ENCODE results near the gene ZCRB1. TPM values are rescaled to one million over a fixed set of nuclear protein-coding genes. Genes with fewer than 3 reads are reported as not detected.

Gene ZCRB1
- total RNA-seq, 2 donors from 2014 or later: 89.2 to 113 TPM

GRCh38 chr12:42284876-42285275 is 41.0 kb downstream of the ZCRB1 start:
- Mint-ChIP-seq H3K27me3 (ENCODE audit: low read depth) (peaks cover 4% of the 10 kb centered on the region), H3K4me3 (no peak overlapping the region), H3K4me1 (ENCODE audit: low read depth) (no peaks in the 10 kb centered on the region), H3K9me3 (no peaks in the 10 kb centered on the region), H3K36me3 (ENCODE audit: insufficient read depth in 2 of 2) (no peaks in the 10 kb centered on the region), H3K27ac (no peak overlapping the region)
- DNase-seq (no peak), ATAC-seq (replicated peaks in 1 of 2) (no peak)

GRCh38 chr12:42284157-42284556 is 41.7 kb downstream of the ZCRB1 start:
- Mint-ChIP-seq H3K27ac (no peak overlapping the region), H3K27me3 (ENCODE audit: low read depth) (peaks cover 4% of the 10 kb centered on the region), H3K4me3 (no peak overlapping the region), H3K4me1 (ENCODE audit: low read depth) (no peaks in the 10 kb centered on the region), H3K9me3 (no peaks in the 10 kb centered on the region), H3K36me3 (ENCODE audit: insufficient read depth in 2 of 2) (no peaks in the 10 kb centered on the region)
- DNase-seq (no peak), ATAC-seq (replicated peaks in 1 of 2) (no peak)

GRCh38 chr12:42283739-42284138 is 42.2 kb downstream of the ZCRB1 start:
- ATAC-seq (replicated peaks in 1 of 2) (no peak), DNase-seq (no peak)
- Mint-ChIP-seq H3K4me3 (no peak overlapping the region), H3K9me3 (peaks cover 0 to under 1% of the 10 kb centered on the region in 2 donors), H3K36me3 (ENCODE audit: insufficient read depth in 2 of 2) (no peaks in the 10 kb centered on the region), H3K27me3 (ENCODE audit: low read depth) (peaks cover 4% of the 10 kb centered on the region), H3K4me1 (ENCODE audit: low read depth) (no peaks in the 10 kb centered on the region), H3K27ac (no peak overlapping the region)

- peaks cover 5% of the 10 kb centered on the region for H3K27me3 Mint-ChIP-seq (ENCODE audit: low read depth)
- peaks cover 0 to 3% of the 10 kb centered on the region in 2 donors for H3K9me3 Mint-ChIP-seq
Observed at GRCh38 chr12:42282294-42282693, 43.6 kb downstream of the ZCRB1 start.

GRCh38 chr12:42281844-42282243 is 44.0 kb downstream of the ZCRB1 start:
- no peak overlapping the region for H3K27ac Mint-ChIP-seq
- DNase-seq (no peak), ATAC-seq (replicated peaks in 1 of 2) (no peak)
- no peak overlapping the region for H3K4me3 Mint-ChIP-seq
- peaks cover 0 to 3% of the 10 kb centered on the region in 2 donors for H3K9me3 Mint-ChIP-seq
- H3K27me3 Mint-ChIP-seq (ENCODE audit: low read depth): peaks cover 6% of the 10 kb centered on the region
- no peaks in the 10 kb centered on the region for H3K4me1 Mint-ChIP-seq (ENCODE audit: low read depth)
- H3K36me3 Mint-ChIP-seq (ENCODE audit: insufficient read depth in 2 of 2): no peaks in the 10 kb centered on the region

More at GRCh38 chr12:42282294-42282693, 43.6 kb downstream of the ZCRB1 start:
- no peaks in the 10 kb centered on the region for H3K36me3 Mint-ChIP-seq (ENCODE audit: insufficient read depth in 2 of 2)
- H3K4me3 Mint-ChIP-seq: no peak overlapping the region
- ATAC-seq (replicated peaks in 1 of 2) (no peak), DNase-seq (no peak)
- H3K4me1 Mint-ChIP-seq (ENCODE audit: low read depth): no peaks in the 10 kb centered on the region
- no peak overlapping the region for H3K27ac Mint-ChIP-seq

GRCh38 chr12:42281278-42281677 is 44.6 kb downstream of the ZCRB1 start:
- H3K36me3 Mint-ChIP-seq (ENCODE audit: insufficient read depth in 2 of 2): no peaks in the 10 kb centered on the region
- H3K4me1 Mint-ChIP-seq (ENCODE audit: low read depth): no peaks in the 10 kb centered on the region
- ATAC-seq (replicated peaks in 1 of 2) (no peak), DNase-seq (no peak)
- H3K27me3 Mint-ChIP-seq (ENCODE audit: low read depth): peaks cover 6% of the 10 kb centered on the region
- H3K27ac Mint-ChIP-seq: no peak overlapping the region
- no peak overlapping the region for H3K4me3 Mint-ChIP-seq
- peaks cover 0 to 3% of the 10 kb centered on the region in 2 donors for H3K9me3 Mint-ChIP-seq

GRCh38 chr12:42278128-42278510 is 47.8 kb downstream of the ZCRB1 start:
- Mint-ChIP-seq H3K4me1 (ENCODE audit: low read depth) (no peaks in the 10 kb centered on the region), H3K4me3 (no peak overlapping the region), H3K9me3 (peaks cover 0 to 3% of the 10 kb centered on the region in 2 donors), H3K36me3 (ENCODE audit: insufficient read depth in 2 of 2) (no peaks in the 10 kb centered on the region), H3K27me3 (ENCODE audit: low read depth) (peaks cover 6% of the 10 kb centered on the region), H3K27ac (no peak overlapping the region)
- DNase-seq: no peak
- ATAC-seq (replicated peaks in 1 of 2): no peak

- ATAC-seq (replicated peaks in 1 of 2) (no peak), DNase-seq (no peak)
- Mint-ChIP-seq H3K36me3 (ENCODE audit: insufficient read depth in 2 of 2) (peaks cover 0 to 1% of the 10 kb centered on the region in 2 donors), H3K4me3 (no peak overlapping the region), H3K27ac (no peak overlapping the region), H3K9me3 (peaks cover 0 to 3% of the 10 kb centered on the region in 2 donors), H3K4me1 (ENCODE audit: low read depth) (no peaks in the 10 kb centered on the region), H3K27me3 (ENCODE audit: low read depth) (peaks cover 6% of the 10 kb centered on the region)
Observed at GRCh38 chr12:42277396-42278127, 48.3 kb downstream of the ZCRB1 start.

- H3K27me3 Mint-ChIP-seq (ENCODE audit: low read depth): peaks cover 6% of the 10 kb centered on the region
- no peaks in the 10 kb centered on the region for H3K4me1 Mint-ChIP-seq (ENCODE audit: low read depth)
- no peak for ATAC-seq (replicated peaks in 1 of 2)
- DNase-seq: no peak
- H3K27ac Mint-ChIP-seq: no peak overlapping the region
- peaks cover 0 to 1% of the 10 kb centered on the region in 2 donors for H3K36me3 Mint-ChIP-seq (ENCODE audit: insufficient read depth in 2 of 2)
- peaks cover 0 to 3% of the 10 kb centered on the region in 2 donors for H3K9me3 Mint-ChIP-seq
- H3K4me3 Mint-ChIP-seq: no peak overlapping the region
Observed at GRCh38 chr12:42275499-42275898, 50.4 kb downstream of the ZCRB1 start.

GRCh38 chr12:42273706-42274105 is 52.2 kb downstream of the ZCRB1 start:
- Mint-ChIP-seq H3K4me1 (ENCODE audit: low read depth) (no peaks in the 10 kb centered on the region), H3K27ac (no peak overlapping the region), H3K4me3 (no peak overlapping the region), H3K27me3 (ENCODE audit: low read depth) (peaks cover 6% of the 10 kb centered on the region), H3K36me3 (ENCODE audit: insufficient read depth in 2 of 2) (peaks cover 0 to 1% of the 10 kb centered on the region in 2 donors), H3K9me3 (peaks cover 0 to 2% of the 10 kb centered on the region in 2 donors)
- no peak for DNase-seq
- no peak for ATAC-seq (replicated peaks in 1 of 2)

GRCh38 chr12:42270596-42270995 is 55.3 kb downstream of the ZCRB1 start:
- H3K4me1 Mint-ChIP-seq (ENCODE audit: low read depth): no peaks in the 10 kb centered on the region
- H3K27ac Mint-ChIP-seq: no peak overlapping the region
- peaks cover 0 to 1% of the 10 kb centered on the region in 2 donors for H3K36me3 Mint-ChIP-seq (ENCODE audit: insufficient read depth in 2 of 2)
- DNase-seq (no peak), ATAC-seq (replicated peaks in 1 of 2) (no peak)
- no peaks in the 10 kb centered on the region for H3K27me3 Mint-ChIP-seq (ENCODE audit: low read depth)
- H3K4me3 Mint-ChIP-seq: no peak overlapping the region
- no peaks in the 10 kb centered on the region for H3K9me3 Mint-ChIP-seq

GRCh38 chr12:42267413-42268190 is 58.3 kb downstream of the ZCRB1 start:
- H3K4me1 Mint-ChIP-seq (ENCODE audit: low read depth): no peaks in the 10 kb centered on the region
- no peaks in the 10 kb centered on the region for H3K9me3 Mint-ChIP-seq
- H3K36me3 Mint-ChIP-seq (ENCODE audit: insufficient read depth in 2 of 2): peaks cover 0 to under 1% of the 10 kb centered on the region in 2 donors
- no peaks in the 10 kb centered on the region for H3K27me3 Mint-ChIP-seq (ENCODE audit: low read depth)
- no peak overlapping the region for H3K27ac Mint-ChIP-seq
- DNase-seq (no peak), ATAC-seq (replicated peaks in 1 of 2) (no peak)
- no peak overlapping the region for H3K4me3 Mint-ChIP-seq

- no peak overlapping the region for H3K4me3 Mint-ChIP-seq
- no peaks in the 10 kb centered on the region for H3K9me3 Mint-ChIP-seq
- H3K4me1 Mint-ChIP-seq (ENCODE audit: low read depth): no peaks in the 10 kb centered on the region
- H3K36me3 Mint-ChIP-seq (ENCODE audit: insufficient read depth in 2 of 2): no peaks in the 10 kb centered on the region
- no peaks in the 10 kb centered on the region for H3K27me3 Mint-ChIP-seq (ENCODE audit: low read depth)
- DNase-seq (no peak), ATAC-seq (replicated peaks in 1 of 2) (no peak)
- H3K27ac Mint-ChIP-seq: no peak overlapping the region
Observed at GRCh38 chr12:42266579-42267230, 59.2 kb downstream of the ZCRB1 start.
